SKM-1 treated with dmso at 0.1 percent for 144 hours (cell line): ENCODE data around the gene ALOX5.
A peak's percentile ranks its signal among the peaks of the same experiment; 100 is the strongest.
"Not testable (repeated sequence)": the region's sequence is repeated elsewhere in the genome, so short reads cannot be mapped to it uniquely, and the experiment has no call there.

Experiments
- DNase-seq: peaks from one replicate; lab custom pipeline; 2025; ENCODE audit not compliant: unreplicated experiment; lab: John Stamatoyannopoulos, UW

The ALOX5 gene

GRCh38 chr10:45461034-45461433 is 87.0 kb downstream of the ALOX5 start:
- no peak for DNase-seq

GRCh38 chr10:45463244-45464116 is 89.5 kb downstream of the ALOX5 start:
- DNase-seq: no peak

- DNase-seq: peak; percentile 72
These were observed 91.0 kb downstream of the ALOX5 start for GRCh38 chr10:45464958-45465567.

GRCh38 chr10:45466784-45467183 is 92.8 kb downstream of the ALOX5 start:
- DNase-seq: no peak

GRCh38 chr10:45468079-45468478 is 94.1 kb downstream of the ALOX5 start:
- DNase-seq: no peak

- DNase-seq: no peak
These were observed 96.3 kb downstream of the ALOX5 start for GRCh38 chr10:45470098-45471012.

- DNase-seq: no peak
These were observed 97.0 kb downstream of the ALOX5 start for GRCh38 chr10:45471059-45471458.

GRCh38 chr10:45471531-45472310 is 97.7 kb downstream of the ALOX5 start:
- DNase-seq: no peak

GRCh38 chr10:45473126-45473525 is 99.1 kb downstream of the ALOX5 start:
- DNase-seq: no peak

- DNase-seq: no peak
These were observed 102.5 kb downstream of the ALOX5 start for GRCh38 chr10:45476559-45476958.

GRCh38 chr10:45480294-45480693 is 106.3 kb downstream of the ALOX5 start:
- no peak for DNase-seq

- not testable (repeated sequence) for DNase-seq
These were observed 107.1 kb downstream of the ALOX5 start for GRCh38 chr10:45481100-45481499.

GRCh38 chr10:45483002-45483401 is 109.0 kb downstream of the ALOX5 start:
- DNase-seq: no peak

- DNase-seq: no peak
These were observed 113.7 kb downstream of the ALOX5 start for GRCh38 chr10:45487735-45488134.

GRCh38 chr10:45488365-45488764 is 114.3 kb downstream of the ALOX5 start:
- DNase-seq: no peak

- DNase-seq: no peak
These were observed 116.3 kb downstream of the ALOX5 start for GRCh38 chr10:45490277-45490676.

- no peak for DNase-seq
These were observed 117.0 kb downstream of the ALOX5 start for GRCh38 chr10:45491061-45491460.
